CD8-positive, alpha-beta memory T cell (primary cell): ENCODE data around the gene IL17C. TPM values are rescaled to one million over a fixed set of nuclear protein-coding genes. Genes with fewer than 3 reads are reported as not detected.

Experiments
- CTCF ChIA-PET: fragments of 350-600 bp; sonication (Branson Sonifier 250); formaldehyde crosslinking; loops from one replicate; lab custom pipeline; 2021; ENCODE audit warnings: antibody characterized with exemption; lab: Charles Lee
- POLR2A ChIA-PET: fragments of 350-600 bp; sonication (Branson Sonifier 250); formaldehyde crosslinking; loops from one replicate; lab custom pipeline; 2021; ENCODE audit warnings: antibody characterized with exemption; lab: Charles Lee
- DNase-seq, 5 donors: peaks; one replicate each; pipeline versions ENCODE4 v3.0.0 to v3.0.0-alpha.2; 2020 to 2022; ENCODE audit warnings: mixed read lengths in 1 of 5
- H3K27ac ChIP-seq: one replicate; pipeline ENCODE4 v1.7.0; 2013; ENCODE audit warnings: low read depth, mild to moderate bottlenecking, low read length, moderate library complexity
- H3K27me3 ChIP-seq: 2 replicates; pipeline ENCODE4 v1.7.0; 2013; ENCODE audit warnings: low read length, mild to moderate bottlenecking; ENCODE audit not compliant: insufficient read depth, poor library complexity, severe bottlenecking
- H3K36me3 ChIP-seq: 2 replicates; pipeline ENCODE4 v1.7.0; 2013; ENCODE audit warnings: mild to moderate bottlenecking, low read length, moderate library complexity; ENCODE audit not compliant: insufficient read depth
- H3K4me1 ChIP-seq: 2 replicates; pipeline ENCODE4 v1.7.0; 2013; ENCODE audit warnings: mild to moderate bottlenecking, low read length, moderate library complexity; ENCODE audit not compliant: insufficient read depth
- H3K4me3 ChIP-seq: 2 replicates; pipeline ENCODE4 v1.7.0; 2013; ENCODE audit warnings: mild to moderate bottlenecking, low read length
- H3K9me3 ChIP-seq: 2 replicates; pipeline ENCODE4 v1.7.0; 2013; ENCODE audit warnings: mild to moderate bottlenecking, low read length
- H3K27ac Mint-ChIP-seq, 8 donors: one replicate each; pipeline ENCODE4 v1.8.0; 2020 to 2021; ENCODE audit warnings: mixed read lengths in 8 of 8, mild to moderate bottlenecking in 6 of 8, inconsistent platforms in 3 of 8, moderate library complexity in 3 of 8
- H3K27me3 Mint-ChIP-seq, 2 donors: one replicate each; pipeline ENCODE4 v1.8.0; 2020 to 2021; ENCODE audit warnings: mixed read lengths in 2 of 2, mild to moderate bottlenecking in 1 of 2, moderate library complexity in 1 of 2
- H3K36me3 Mint-ChIP-seq, 3 donors: one replicate each; pipeline ENCODE4 v1.8.0; 2020 to 2021; ENCODE audit warnings: mixed read lengths in 3 of 3, inconsistent platforms in 1 of 3, mild to moderate bottlenecking in 1 of 3
- H3K4me1 Mint-ChIP-seq, 3 donors: one replicate each; pipeline ENCODE4 v1.8.0; 2020 to 2021; ENCODE audit warnings: mixed read lengths in 3 of 3, inconsistent platforms in 1 of 3, mild to moderate bottlenecking in 1 of 3
- H3K4me3 Mint-ChIP-seq, 7 donors: one replicate each; pipeline ENCODE4 v1.8.0; 2020 to 2021; ENCODE audit warnings: mixed read lengths in 7 of 7, mild to moderate bottlenecking in 6 of 7, moderate library complexity in 4 of 7, inconsistent platforms in 2 of 7
- H3K9me3 Mint-ChIP-seq, 5 donors: one replicate each; pipeline ENCODE4 v1.8.0; 2020 to 2022; ENCODE audit warnings: mixed read lengths in 5 of 5, mild to moderate bottlenecking in 3 of 5, moderate library complexity in 2 of 5, inconsistent platforms in 1 of 5
- polyA plus RNA-seq: library from polyadenylated mRNA; unstranded; fragments of 300-500 nt; fragmentation: Illumina TruSeq; gene quantifications from one replicate; pipeline ENCODE4 v1.2.3, GENCODE V29; 2021
- total RNA-seq, 2 experiments: library from RNA; stranded (reverse); gene quantifications; one replicate each; pipeline ENCODE4 v1.2.3, GENCODE V29; 2021

IL17C gene
- total and polyA plus RNA-seq, 3 experiments from 2014 or later = 0.22 TPM; not detected in 2

- H3K27ac Mint-ChIP-seq = peak overlapping the region; percentile 22 to 83 (median 68)
- peak overlapping the region in 1 of 7 donors; percentile 51 for H3K4me3 Mint-ChIP-seq
- no peak overlapping the region for H3K27ac ChIP-seq
- H3K4me1 Mint-ChIP-seq = peaks cover 13 to 25% (median 13%) of the 10 kb centered on the region in 3 donors
- H3K9me3 ChIP-seq = no peaks in the 10 kb centered on the region
- H3K27me3 ChIP-seq = no peaks in the 10 kb centered on the region
- H3K36me3 ChIP-seq = peaks cover 5% of the 10 kb centered on the region
- peaks cover 0 to 2% of the 10 kb centered on the region in 2 donors for H3K27me3 Mint-ChIP-seq
- no peaks in the 10 kb centered on the region for H3K9me3 Mint-ChIP-seq
- peaks cover 24% of the 10 kb centered on the region for H3K4me1 ChIP-seq
- CTCF ChIA-PET = no interaction called here
- POLR2A ChIA-PET = no interaction called here
- H3K4me3 ChIP-seq = no peak overlapping the region
- no peak for DNase-seq
- peaks cover 0 to 46% (median 0%) of the 10 kb centered on the region in 3 donors for H3K36me3 Mint-ChIP-seq
Measured at GRCh38 chr16:88653596-88654362, 15.4 kb downstream of the IL17C start.

- peaks cover 7 to 19% (median 8%) of the 10 kb centered on the region in 3 donors for H3K4me1 Mint-ChIP-seq
- Histone ChIP-seq H3K27me3 (no peaks in the 10 kb centered on the region), H3K27ac (no peak overlapping the region), H3K9me3 (no peaks in the 10 kb centered on the region), H3K36me3 (peaks cover under 1% of the 10 kb centered on the region), H3K4me3 (no peak overlapping the region), H3K4me1 (peaks cover 18% of the 10 kb centered on the region)
- ChIA-PET POLR2A (no interaction called here), CTCF (no interaction called here)
- DNase-seq = no peak
- H3K36me3 Mint-ChIP-seq = peaks cover 0 to 42% (median 0%) of the 10 kb centered on the region in 3 donors
- peak overlapping the region in 4 of 8 donors; percentile 40 to 79 (median 64) for H3K27ac Mint-ChIP-seq
- peak overlapping the region in 2 of 7 donors; percentile 62 to 83 for H3K4me3 Mint-ChIP-seq
- no peaks in the 10 kb centered on the region for H3K9me3 Mint-ChIP-seq
- no peaks in the 10 kb centered on the region for H3K27me3 Mint-ChIP-seq
Measured at GRCh38 chr16:88654363-88655052, 16.1 kb downstream of the IL17C start.

GRCh38 chr16:88655053-88655732 is 16.8 kb downstream of the IL17C start:
- ChIA-PET POLR2A (no interaction called here), CTCF (no interaction called here)
- no peaks in the 10 kb centered on the region for H3K27me3 Mint-ChIP-seq
- peaks cover 0 to 40% (median 0%) of the 10 kb centered on the region in 3 donors for H3K36me3 Mint-ChIP-seq
- DNase-seq = no peak
- Histone ChIP-seq H3K36me3 (no peaks in the 10 kb centered on the region), H3K9me3 (no peaks in the 10 kb centered on the region), H3K4me1 (peaks cover 11% of the 10 kb centered on the region), H3K27me3 (no peaks in the 10 kb centered on the region), H3K27ac (no peak overlapping the region), H3K4me3 (no peak overlapping the region)
- peak overlapping the region in 1 of 8 donors; percentile 57 for H3K27ac Mint-ChIP-seq
- H3K4me3 Mint-ChIP-seq = peak overlapping the region in 1 of 7 donors; percentile 62
- H3K4me1 Mint-ChIP-seq = peaks cover 6 to 15% (median 6%) of the 10 kb centered on the region in 3 donors
- H3K9me3 Mint-ChIP-seq = no peaks in the 10 kb centered on the region

- H3K27me3 Mint-ChIP-seq = no peaks in the 10 kb centered on the region
- peaks cover 0 to 37% (median 0%) of the 10 kb centered on the region in 3 donors for H3K36me3 Mint-ChIP-seq
- no peaks in the 10 kb centered on the region for H3K27me3 ChIP-seq
- no peak overlapping the region for H3K27ac ChIP-seq
- H3K27ac Mint-ChIP-seq = no peak overlapping the region
- ChIA-PET CTCF (no interaction called here), POLR2A (no interaction called here)
- H3K9me3 ChIP-seq = no peaks in the 10 kb centered on the region
- H3K4me3 ChIP-seq = no peak overlapping the region
- H3K4me3 Mint-ChIP-seq = no peak overlapping the region
- no peaks in the 10 kb centered on the region for H3K9me3 Mint-ChIP-seq
- H3K36me3 ChIP-seq = no peaks in the 10 kb centered on the region
- peaks cover 5 to 14% (median 6%) of the 10 kb centered on the region in 3 donors for H3K4me1 Mint-ChIP-seq
- peaks cover 11% of the 10 kb centered on the region for H3K4me1 ChIP-seq
- no peak for DNase-seq
Measured at GRCh38 chr16:88655733-88656281, 17.4 kb downstream of the IL17C start.

DNA sequence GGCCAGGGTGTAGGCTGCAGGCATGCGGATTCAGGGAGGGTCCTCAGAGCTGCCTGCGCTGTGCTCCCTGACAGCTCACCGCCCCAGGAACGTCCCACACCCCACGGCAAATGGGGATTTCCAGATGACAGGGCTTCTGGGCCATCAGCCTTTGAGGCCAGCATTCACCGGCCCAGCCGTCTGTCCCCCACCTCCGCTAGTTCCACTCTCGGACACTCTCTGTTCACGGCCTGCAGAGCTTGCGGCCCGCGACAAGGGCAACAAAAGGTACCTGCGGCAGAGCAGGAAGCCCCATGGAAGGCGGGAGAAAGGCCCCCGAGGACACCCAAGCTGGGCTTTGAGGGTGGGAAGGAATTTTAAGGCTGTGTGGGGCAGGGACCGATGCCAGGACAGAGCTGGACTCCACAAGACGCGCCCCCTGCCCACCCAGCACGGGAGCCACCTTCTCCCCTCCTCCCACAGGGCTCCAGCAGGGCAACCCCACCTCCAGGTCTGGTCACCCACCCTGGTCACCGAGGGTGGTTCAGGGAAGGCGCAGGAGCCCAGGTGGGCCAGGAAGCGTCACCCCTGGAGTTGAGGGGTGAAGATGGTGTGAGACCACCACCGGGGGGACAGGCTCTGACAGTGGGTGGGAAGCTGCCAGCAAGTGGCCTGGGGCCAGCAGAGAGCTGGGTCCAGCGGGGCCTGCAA is 18.1 kb downstream of the IL17C start:
- H3K36me3 ChIP-seq = no peaks in the 10 kb centered on the region
- Mint-ChIP-seq H3K27me3 (no peaks in the 10 kb centered on the region), H3K4me3 (no peak overlapping the region), H3K27ac (no peak overlapping the region), H3K36me3 (peaks cover 0 to 34% (median 0%) of the 10 kb centered on the region in 3 donors), H3K4me1 (peaks cover 6 to 15% (median 8%) of the 10 kb centered on the region in 3 donors), H3K9me3 (no peaks in the 10 kb centered on the region)
- CTCF ChIA-PET = interaction anchor here (1.5 kb wide), 1 partner anchor 25 kb away, joined by 3 read pairs; no protein-coding TSS in a partner anchor
- no peak for DNase-seq
- no peaks in the 10 kb centered on the region for H3K27me3 ChIP-seq
- POLR2A ChIA-PET = no interaction called here
- no peaks in the 10 kb centered on the region for H3K9me3 ChIP-seq
- H3K4me3 ChIP-seq = no peak overlapping the region
- H3K27ac ChIP-seq = no peak overlapping the region
- H3K4me1 ChIP-seq = peaks cover 7% of the 10 kb centered on the region

DNA sequence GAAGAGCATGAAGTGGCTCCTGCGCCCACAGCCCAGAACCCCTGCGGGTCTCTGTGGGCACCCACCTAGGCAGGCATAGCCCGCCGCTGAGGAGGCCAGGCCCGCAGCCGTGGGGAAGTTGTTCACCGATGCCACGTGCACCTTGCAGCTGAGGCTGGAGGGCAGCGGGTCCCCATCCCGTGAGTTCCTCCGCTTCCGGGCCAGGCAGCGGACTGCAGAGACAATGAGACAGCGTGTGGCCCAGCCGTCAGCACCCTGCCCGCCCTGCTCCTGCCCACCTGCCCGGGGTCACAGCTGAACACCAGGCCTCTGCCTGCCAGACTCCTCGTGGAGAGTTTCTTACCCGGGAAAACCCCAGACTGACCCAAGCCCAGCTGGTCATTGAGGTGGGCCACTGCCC is 19.0 kb downstream of the IL17C start:
- Mint-ChIP-seq H3K4me3 (no peak overlapping the region), H3K4me1 (peaks cover 10 to 15% (median 14%) of the 10 kb centered on the region in 3 donors), H3K36me3 (peaks cover 0 to 37% (median 0%) of the 10 kb centered on the region in 3 donors), H3K27me3 (no peaks in the 10 kb centered on the region), H3K27ac (no peak overlapping the region), H3K9me3 (no peaks in the 10 kb centered on the region)
- ChIA-PET POLR2A (no interaction called here), CTCF (interaction anchor here (1.5 kb wide), 1 partner anchor 24 kb away, joined by 3 read pairs; no protein-coding TSS in a partner anchor)
- peaks cover 6% of the 10 kb centered on the region for H3K4me1 ChIP-seq
- no peak overlapping the region for H3K27ac ChIP-seq
- no peak for DNase-seq
- H3K9me3 ChIP-seq = no peaks in the 10 kb centered on the region
- no peaks in the 10 kb centered on the region for H3K36me3 ChIP-seq
- H3K4me3 ChIP-seq = no peak overlapping the region
- no peaks in the 10 kb centered on the region for H3K27me3 ChIP-seq

GRCh38 chr16:88658714-88659113 is 20.3 kb downstream of the IL17C start:
- Histone ChIP-seq H3K27ac (no peak overlapping the region), H3K36me3 (no peaks in the 10 kb centered on the region), H3K4me3 (no peak overlapping the region), H3K4me1 (peaks cover 6% of the 10 kb centered on the region), H3K9me3 (no peaks in the 10 kb centered on the region), H3K27me3 (no peaks in the 10 kb centered on the region)
- DNase-seq = no peak
- H3K4me1 Mint-ChIP-seq = peaks cover 10 to 19% (median 15%) of the 10 kb centered on the region in 3 donors
- H3K27ac Mint-ChIP-seq = peak overlapping the region in 1 of 8 donors; percentile 47
- CTCF ChIA-PET = no interaction called here
- POLR2A ChIA-PET = no interaction called here
- no peaks in the 10 kb centered on the region for H3K9me3 Mint-ChIP-seq
- H3K27me3 Mint-ChIP-seq = no peaks in the 10 kb centered on the region
- no peak overlapping the region for H3K4me3 Mint-ChIP-seq
- peaks cover 0 to 40% (median 0%) of the 10 kb centered on the region in 3 donors for H3K36me3 Mint-ChIP-seq
